Measurements from ENCODE around the gene PCARE.

DNA sequence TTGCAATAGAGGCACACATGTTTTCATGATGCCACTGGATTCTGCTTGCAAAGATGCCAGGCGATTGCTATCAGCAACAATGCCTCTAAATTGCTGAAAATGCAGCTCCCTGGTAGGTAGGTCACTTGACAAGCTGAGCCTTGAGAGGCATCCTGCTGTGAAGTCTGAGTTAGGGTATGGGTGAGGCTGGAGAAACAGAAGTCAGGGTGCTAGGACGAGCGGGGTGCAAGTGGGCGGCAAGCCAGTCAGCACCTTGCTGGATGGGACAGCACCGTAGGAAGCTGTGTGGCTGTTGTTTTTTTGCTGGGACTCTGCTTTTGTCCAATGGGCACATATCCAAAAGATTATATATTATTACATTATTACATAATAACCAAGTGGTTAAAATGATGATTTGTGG is 30.4 kb upstream of the PCARE start:
- TF ChIP-seq MEIS1 (CRISPR knock-in tag; IDR thresholded peaks at IDR 0.05; ENCODE audit: borderline replicate concordance) (no peak), ZNF155 (tag by site-specific recombination; IDR thresholded peaks at IDR 0.05) (no peak)
- TF ChIP-seq, protein P1, sequence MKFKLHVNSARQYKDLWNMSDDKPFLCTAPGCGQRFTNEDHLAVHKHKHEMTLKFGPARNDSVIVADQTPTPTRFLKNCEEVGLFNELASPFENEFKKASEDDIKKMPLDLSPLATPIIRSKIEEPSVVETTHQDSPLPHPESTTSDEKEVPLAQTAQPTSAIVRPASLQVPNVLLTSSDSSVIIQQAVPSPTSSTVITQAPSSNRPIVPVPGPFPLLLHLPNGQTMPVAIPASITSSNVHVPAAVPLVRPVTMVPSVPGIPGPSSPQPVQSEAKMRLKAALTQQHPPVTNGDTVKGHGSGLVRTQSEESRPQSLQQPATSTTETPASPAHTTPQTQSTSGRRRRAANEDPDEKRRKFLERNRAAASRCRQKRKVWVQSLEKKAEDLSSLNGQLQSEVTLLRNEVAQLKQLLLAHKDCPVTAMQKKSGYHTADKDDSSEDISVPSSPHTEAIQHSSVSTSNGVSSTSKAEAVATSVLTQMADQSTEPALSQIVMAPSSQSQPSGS (tag by site-specific recombination; IDR thresholded peaks at IDR 0.05; ENCODE audit: low read depth): no peak

Data from HEK293 (cell line).